Stimulated activated CD8-positive, alpha-beta memory T cell treated with anti-CD3 and anti-CD28 coated beads, Interleukin-7, amount 100 ng/mL, for 48 hours (primary cell): ENCODE data around the gene CHCHD4.

ENCODE experiments used
- DNase-seq, 2 donors: peaks; one replicate each; pipeline ENCODE4 v3.0.0-alpha.2; 2020; ENCODE audit warnings: low read depth in 1 of 2; ENCODE audit errors: extremely low read depth in 1 of 2

CHCHD4 gene

DNA sequence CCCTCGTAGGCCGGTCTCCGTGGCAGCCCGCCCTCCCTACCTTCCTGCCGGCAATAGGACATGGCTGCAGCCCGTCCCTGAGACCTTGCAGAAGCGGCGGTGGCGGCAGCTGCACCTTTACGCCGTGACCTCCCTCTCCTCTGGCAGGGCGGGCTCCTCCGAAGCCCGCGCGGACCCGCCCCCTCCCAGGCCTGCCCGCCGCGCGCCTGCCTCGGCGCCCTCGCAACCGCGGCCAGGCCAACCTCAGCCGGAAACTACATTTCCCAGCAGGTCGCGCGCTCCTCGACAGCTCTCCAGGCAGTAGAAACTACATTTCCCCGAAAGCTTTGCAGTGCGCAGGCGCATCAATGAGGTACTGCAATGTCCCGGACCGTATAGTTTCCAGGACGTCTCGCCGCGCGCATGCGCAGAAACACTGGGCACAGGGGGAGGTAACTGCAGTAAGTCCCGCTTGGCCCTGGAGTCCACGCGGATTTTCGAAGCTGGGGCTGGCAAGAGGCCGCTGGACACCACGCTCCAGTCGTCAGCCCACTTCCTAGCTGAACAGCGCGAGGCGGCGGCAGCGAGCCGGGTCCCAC lies at the start of gene CHCHD4, which contains the start of gene TMEM43:
CHCHD4 (minus strand) TSS at position 256 of the 578 bp plus-strand sequence; CDS start at position 62, 194 bp downstream.
TMEM43 (plus strand) TSS at position 438 of the 578 bp plus-strand sequence. CDS start 142 bp downstream, outside the sequence.
- peak; percentile 92 to 99 for DNase-seq

DNA sequence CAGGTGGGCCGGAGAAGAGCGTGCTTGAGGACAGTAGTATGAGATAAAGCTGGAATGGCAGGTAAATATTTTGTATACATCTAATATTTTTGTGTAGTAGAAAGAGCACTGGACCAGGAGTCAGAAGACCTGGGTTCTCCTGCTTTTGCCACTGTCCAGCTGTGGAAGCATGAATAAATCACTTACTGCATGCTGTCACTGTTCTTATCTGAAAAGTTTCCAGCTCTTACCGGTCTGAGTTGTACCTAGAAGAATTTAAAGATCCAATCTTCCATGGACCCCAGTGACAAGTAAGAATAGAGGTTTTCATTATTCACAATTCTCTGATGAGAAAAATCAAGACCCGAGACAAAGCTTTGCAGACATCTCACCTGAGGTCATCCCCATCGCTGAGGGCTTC lies 47.8 kb upstream of the CHCHD4 start:
- no peak for DNase-seq

DNA sequence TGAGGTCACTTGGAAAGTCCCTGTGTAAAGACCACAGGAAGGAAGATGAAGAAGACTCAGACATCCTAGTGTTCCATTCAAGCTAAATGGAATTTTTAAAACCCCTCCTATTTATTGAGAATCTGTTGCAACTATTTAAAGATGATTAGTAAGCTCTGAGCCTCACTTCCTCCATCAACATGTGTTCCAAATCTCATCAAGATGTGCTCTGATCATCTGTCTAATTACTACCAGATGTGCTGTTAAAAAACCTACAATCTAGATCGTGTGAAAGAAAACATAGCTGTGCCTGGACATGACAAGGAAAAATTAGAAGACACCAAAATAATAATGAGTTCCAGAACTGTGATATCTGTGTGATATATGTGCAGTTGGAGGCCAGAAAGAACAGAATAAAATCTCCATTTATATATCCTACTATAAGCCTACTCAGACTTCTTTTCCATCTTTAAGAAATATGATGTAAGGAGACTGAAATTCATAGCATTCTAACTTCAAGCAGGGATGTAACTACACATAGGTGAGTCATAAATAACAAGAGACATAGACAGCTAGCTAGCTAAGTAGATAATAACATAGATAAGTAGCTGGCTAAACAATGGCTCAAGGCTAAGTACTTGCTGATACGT lies 46.0 kb upstream of the CHCHD4 start:
- no peak for DNase-seq

DNA sequence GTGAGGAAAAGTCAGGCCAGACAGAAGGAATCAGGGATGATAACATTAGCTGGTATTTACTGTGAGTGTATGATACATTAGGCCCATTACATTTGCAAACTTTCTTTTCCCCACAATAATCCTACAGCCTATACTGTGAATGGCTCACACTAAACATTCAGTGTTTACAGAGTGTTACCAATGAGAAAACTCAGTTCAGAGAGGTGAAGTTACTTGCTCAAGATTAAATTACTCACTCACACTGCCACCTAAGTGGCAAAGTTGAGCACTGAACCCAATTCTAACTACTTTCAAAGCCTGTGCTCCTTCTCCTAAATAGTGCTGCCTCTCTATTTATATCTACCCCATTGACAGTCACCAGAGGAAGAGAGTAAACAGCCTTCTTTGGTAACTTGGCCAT lies 45.2 kb upstream of the CHCHD4 start:
- no peak for DNase-seq

DNA sequence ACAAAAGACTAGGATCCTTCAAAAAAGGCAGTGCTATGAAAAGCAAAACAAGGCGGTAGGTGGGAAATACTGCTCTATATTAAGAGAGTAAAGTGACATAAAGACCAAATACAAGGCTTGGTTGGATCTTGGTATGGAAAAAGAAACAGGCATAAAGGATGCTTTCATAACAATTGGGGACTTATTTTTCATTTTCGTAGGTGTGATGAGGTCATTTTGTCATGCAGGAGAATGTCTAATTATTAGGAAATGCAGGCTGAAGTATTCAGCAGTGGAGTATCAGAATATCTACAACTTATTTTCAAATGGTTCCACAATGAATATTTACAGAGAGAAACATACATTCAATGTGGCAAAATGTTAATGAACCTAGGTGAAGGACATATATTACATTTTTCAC lies 44.8 kb upstream of the CHCHD4 start:
- no peak for DNase-seq

DNA sequence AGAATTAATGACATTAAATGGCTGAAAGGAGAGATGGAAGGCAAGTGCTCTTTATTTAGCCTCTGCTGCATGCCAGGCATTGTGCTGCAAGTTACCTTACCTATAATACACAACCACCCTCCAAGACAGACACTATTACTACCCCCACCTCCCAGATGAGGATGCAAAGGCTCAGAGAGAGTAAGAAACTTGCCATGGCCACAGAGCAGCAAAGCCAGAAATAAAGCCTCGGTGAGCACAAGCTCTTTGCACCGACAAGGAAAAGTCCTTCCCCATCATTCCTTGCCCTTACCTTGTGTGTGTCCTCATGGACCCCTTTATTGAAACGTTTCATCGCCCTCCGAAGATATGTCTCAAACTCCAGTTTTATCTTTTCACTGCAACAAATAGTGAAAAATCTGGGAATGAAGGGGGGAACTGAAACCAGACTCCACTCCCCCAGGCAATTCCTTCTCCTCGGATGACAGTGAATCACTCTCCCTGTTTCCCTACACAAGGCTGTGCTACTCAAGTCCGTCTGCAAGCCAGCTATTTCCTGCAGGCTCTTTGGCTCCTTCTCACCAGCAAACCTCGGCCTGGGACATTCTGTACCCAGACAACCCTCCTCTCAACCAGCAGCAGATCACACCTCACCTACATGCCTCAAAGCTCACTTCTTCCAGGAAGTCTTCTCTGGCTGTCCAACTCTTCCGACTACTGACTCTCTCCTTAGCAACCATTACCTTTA lies 42.4 kb upstream of the CHCHD4 start:
- DNase-seq, result no peak

DNA sequence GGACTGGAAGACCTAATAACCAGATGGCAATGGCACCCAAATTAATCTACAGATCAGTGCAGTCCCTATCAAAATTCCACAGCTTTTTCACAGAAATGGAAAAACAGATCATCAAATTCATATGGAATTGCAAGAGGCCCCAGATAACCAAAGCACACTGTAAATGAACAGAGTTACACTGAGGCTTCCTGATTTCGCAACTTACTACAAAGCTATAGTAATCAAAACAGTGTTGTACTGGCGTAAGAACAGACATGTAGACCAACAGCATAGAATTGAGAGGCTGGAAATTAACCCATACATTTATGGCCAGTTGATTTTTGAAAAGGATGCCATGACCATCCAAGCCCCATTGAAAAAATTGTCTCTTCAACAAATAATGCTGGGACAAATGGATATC lies 37.5 kb upstream of the CHCHD4 start:
- no peak for DNase-seq

DNA sequence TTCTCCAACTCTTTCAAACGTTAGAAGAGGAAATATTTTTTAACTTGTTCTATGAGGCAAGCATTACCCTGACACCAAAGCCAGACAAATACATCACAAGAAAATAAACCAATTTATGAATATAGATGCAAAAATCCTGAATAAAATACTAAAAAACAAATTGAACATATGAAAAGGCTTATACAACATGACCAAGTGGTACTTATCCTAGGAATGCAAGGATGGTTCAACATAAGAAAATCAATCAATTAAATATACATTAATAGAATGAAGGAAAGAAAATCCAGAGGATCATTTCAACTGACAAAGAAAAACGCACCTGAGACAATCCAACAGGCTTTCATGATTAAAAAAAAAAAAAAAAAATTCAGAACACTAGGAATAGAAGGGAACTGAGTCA lies 36.6 kb upstream of the CHCHD4 start:
- no peak for DNase-seq

DNA sequence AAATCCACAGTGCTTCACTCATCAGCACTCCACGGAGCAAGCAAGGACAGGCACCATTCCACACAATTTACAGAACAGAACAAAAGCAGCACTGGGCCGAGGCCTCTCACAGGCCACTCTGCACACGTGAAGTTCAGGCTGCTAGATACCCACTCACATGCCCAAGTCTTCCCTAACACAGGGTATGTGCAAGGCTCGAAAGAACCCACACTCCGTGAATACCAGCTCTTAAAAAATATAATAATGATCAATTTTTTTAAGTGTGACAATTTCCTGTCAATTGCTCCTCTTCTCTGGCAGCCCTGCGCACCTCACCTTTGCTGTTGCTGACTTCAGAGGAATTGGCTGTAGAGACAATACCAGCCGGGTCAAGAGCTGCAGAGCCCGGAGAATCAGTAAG lies 34.8 kb upstream of the CHCHD4 start:
- no peak for DNase-seq

DNA sequence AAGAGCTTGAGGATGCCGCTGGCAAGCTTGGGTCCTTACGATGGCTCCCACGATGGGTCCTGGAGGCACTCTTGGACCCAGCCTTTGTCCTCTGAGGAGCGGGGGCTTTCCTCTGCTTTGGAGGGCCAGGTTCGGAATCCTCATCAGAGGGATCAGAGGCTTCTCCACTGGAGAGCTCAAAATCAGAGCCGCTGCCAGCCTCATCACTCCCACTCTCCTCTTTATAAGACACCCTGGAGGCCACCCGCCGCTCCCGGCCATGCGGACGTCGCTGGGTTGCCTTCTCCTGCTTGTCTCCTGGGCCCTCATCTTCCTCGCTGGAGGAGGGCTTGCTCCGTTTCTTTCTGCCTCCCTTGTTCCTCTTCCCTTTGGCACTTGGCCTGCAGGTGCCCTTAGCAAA lies 33.7 kb upstream of the CHCHD4 start:
- no peak for DNase-seq

DNA sequence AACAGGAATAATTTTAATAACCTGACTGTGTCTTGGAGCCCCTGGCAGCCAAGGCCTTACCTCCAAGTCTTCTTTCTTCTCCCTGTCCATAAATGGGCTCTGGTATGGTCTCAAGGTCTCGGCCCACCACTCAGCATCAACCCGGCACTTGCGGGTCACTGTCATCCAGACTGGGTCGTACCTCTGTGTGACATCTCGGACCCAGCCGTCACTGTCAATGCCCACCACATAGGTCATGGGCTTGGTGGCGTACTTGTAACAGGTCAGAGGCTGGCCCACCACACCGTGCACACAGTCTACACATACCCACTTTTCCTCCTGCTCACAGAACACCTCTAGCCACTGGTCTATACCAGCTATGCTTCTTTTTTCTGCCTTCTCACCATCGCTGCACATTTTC lies 33.3 kb upstream of the CHCHD4 start:
- DNase-seq, result no peak

DNA sequence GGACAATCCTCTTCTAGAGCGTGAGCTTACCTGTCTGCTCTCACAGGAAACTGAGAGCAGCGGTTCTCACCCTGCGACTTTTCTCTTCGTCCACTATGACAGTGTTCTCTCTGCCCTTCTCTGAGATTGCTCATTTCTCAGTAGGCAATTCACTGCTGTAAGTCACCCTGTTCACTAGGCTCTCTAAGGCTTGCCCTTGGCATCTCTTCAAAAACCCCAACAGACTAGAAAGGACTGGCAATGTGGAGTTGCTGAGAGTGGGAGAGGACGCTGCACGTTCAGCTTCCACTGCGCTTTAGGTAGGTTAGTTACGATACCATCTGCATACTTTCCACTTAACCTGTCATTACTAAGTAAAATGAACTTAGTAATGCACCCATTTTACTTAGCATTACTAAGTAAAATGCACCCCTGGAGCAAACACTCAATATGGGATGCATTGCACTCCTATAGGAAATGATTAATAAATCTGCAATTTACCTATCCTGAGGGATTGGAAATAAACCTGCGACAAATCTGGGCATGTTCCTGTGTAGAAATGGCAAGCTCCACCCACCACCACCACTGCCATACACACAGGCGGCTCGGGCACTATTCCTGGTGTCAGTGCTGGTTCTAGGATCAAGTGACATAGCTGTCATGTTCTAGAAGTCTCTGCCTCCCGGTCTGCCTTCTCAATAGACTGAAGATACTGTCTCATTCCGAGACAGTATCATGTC lies 32.3 kb upstream of the CHCHD4 start:
- no peak for DNase-seq

DNA sequence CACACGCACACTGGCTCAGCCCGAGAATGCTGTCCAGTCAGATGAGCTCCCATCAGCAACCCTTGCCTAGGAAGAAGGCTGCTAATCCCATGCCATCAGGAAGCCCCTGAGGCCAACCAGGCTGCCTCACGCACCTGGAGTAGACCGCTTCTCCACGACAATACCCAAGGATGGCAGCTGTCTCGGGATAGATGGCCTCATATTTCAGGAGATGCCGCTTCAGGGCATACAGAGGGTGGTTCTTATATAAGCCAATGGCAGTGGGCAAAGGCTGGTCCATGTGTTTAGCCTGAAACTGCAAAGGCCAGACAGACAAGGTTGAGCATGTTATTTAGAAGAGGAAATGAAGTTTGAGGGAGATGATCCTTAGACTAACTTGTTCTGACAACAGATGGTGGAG lies 31.5 kb upstream of the CHCHD4 start:
- DNase-seq, result no peak

DNA sequence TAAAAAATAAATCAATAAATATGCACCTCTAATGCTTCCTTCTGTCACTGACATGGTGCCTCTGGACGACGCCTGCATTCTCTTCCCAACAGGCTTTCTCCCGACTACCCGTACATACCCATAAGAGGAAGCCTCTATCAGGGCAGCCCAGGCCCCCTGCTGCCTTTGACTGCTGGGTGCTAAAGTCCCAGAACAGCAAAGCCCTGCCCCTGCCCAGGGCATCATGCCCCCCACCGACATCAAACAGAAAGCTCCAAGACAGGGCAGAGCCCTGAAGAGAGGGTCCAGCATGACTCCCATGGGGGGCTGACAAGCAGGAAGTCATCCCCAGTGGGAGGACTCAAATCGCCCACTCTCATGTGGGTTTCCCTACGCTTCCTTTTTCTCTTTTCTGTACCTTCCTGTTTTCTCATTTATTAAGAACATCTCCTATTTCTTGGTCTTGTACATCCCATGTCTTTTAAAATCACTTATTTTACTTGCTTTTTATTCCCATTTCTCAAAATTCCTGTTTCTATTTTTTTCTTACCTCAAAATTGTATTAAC lies 30.3 kb upstream of the CHCHD4 start:
- no peak for DNase-seq

DNA sequence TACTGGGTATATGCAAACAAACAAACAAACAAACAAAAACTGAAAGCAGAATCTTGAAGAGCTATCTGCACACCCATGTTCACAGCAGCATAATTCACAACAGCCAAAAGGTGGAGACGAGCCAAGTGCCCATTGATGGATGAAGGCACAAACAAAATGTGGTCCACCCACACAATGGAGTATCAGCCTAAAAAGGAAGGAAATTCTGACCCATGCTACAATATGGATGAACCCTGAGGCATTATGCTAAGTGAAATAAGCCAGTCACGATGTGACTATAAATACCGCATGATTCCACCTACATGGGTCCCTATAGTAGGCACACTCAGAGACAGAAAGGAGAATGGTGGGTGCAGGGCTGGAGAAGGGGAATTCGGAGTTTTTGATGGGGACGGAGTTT lies 29.6 kb upstream of the CHCHD4 start:
- no peak for DNase-seq

DNA sequence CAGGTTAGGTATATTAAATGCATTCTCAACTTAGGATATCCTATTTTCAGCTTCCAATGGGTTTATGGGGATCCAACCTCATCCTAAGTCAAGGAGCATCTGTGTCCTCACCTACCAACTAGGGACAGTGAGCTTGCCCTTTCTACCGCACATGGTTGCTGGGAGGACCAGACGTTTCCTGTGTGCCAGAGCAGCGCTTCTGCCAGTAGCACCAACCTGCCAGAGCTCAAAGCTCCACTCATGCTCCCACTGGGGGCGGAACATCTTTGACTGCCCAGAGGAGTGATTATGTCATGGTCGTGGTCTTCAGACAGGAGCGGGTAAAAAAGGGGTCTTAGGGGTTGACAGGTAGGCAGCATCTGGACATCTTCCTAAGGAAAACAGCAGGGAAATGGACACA lies 29.0 kb upstream of the CHCHD4 start:
- DNase-seq, result no peak

DNA sequence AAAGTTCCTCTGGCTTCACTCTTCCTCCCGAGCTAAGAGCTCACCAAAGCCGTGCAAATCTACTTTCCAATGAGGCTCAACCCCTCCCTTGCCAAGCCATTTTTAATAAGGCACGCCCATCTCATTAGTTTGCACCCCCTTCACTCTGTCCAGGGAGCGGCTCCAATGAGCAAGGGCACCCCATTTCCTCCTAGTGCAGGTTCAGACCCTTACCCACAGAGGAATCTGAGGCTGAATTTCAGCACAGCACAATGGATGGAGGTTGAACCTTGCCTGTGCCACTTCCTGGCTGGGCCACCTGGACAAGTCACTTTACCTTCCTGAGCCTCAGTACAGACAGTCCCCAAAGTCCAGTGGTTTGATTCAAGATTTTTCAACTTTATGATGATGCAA lies 28.3 kb upstream of the CHCHD4 start:
- no peak for DNase-seq

DNA sequence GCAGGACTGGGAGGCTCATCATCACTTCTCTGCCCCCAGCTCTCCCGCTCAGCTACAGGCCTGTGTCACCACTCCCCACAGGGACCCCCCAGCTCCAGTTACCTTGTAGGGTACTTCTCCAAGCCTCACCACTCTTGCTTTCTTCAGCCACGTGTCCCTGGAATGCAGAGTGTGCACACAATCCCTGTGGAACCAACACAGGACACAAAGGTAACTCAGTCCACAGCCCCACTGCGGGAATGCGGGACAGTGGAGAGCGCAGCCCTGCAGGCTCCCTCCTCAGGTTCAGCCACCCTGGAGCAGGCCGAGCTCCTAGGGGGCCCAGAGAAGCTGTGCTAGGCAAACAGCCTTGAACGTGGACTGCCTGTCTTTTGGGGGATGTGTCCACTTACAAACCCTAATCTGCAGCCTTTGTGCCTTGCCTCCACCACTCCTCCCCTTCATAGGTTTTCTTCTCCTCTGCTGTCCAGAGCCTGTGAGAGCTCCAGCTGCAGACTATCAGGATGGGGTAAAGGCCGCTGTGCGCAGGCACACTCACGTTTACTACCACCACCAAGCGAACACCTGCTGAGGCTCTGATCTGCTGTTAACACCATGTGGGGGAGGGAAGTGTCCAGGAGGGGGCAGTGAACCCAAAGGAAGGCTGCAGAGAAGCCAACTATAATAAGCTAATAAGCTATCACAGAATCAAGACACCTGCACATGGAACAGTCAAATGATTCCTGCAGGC lies 27.7 kb upstream of the CHCHD4 start:
- no peak for DNase-seq

DNA sequence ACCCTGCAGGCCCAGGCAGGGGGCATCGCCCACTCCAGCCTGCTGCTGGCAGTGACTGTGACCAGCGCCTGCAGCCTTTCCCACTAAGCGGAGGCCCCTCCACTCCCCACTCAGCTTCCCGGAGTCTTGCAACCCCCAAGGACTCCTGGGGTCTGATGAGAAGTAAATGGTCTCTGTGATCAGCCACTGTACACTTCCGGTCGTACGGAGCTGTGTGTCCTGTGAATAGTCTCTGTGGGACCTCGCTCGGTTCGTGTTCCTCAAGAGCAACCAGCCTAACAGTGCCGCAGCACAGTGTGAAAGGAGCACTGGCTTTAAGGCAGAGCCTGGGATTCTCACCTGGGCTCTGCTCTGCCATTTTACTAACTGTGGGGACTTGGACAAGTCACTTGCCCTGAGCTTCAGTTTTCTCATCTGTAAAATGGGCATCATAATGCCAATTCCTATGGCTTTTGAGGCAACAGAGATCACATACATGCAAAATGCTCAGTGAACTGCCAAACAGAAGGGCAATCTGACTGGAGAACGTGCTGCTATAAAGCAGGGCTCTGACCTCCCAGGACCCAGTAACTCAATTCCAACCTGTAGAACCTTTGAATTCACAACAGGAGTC lies 26.9 kb upstream of the CHCHD4 start:
- DNase-seq, result no peak

DNA sequence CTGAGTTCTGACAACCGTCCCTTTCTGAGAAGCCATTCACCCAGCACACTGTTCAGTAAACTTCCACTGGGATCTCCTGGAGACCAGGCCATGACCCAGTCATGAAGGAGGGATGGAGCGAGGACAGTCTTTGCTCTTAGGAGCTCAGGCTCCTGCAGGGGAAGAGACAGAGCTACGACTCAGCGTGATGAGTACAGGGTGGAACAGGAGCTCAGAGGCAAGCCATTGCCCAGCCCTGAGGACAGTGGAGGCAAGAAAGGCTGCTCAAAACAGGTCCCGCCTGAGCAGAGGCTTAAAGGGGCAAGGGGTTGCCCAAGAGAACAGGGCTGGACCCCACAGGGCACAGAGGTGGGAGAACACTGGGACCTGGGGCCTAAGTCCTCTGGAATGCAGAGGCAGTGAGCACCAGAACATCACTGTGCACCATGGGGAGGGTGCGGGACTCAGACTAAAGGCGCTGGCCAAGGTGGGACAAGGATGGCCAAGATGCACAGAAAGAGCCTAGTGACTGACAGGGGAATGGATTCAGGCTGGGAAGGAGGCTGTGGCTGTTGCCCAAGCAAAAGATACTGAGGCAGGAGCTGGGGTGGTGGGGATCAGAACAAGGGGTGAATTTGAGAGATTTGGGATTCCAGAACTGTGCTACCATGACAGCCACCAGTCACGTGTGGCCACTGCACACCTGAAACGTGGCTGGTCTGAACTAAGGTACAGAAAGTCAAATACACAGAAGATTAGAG lies 26.0 kb upstream of the CHCHD4 start:
- DNase-seq, result no peak
